Measurements from ENCODE around the gene THBS2.

Gene THBS2

GRCh38 chr6:169169375-169169774 lies 84.3 kb downstream of the THBS2 start (continued):
- TF ChIP-seq TSHZ2 (CRISPR knock-in tag; IDR thresholded peaks at IDR 0.05): no peak
- TF ChIP-seq SNAI2 (CRISPR knock-in tag; IDR thresholded peaks at IDR 0.05): no peak

GRCh38 chr6:169168706-169169105 lies 84.9 kb downstream of the THBS2 start:
- peak; percentile 47 for ATAC-seq

GRCh38 chr6:169168302-169168630 lies 85.4 kb downstream of the THBS2 start:
- ATAC-seq: peak; percentile 67
- TF ChIP-seq OSR1 (CRISPR knock-in tag; IDR thresholded peaks at IDR 0.05) (no peak), GLIS3 (CRISPR knock-in tag; IDR thresholded peaks at IDR 0.05) (no peak), ESRRG (CRISPR knock-in tag; IDR thresholded peaks at IDR 0.05) (no peak), ZFP3 (CRISPR knock-in tag; IDR thresholded peaks at IDR 0.05) (no peak), CSRNP3 (CRISPR knock-in tag; IDR thresholded peaks at IDR 0.05) (no peak), ZNF565 (CRISPR knock-in tag; conservative IDR thresholded peaks at IDR 0.05; ENCODE audit: low read depth) (no peak), ZNF70 (CRISPR knock-in tag; IDR thresholded peaks at IDR 0.05) (no peak), SNAI2 (CRISPR knock-in tag; IDR thresholded peaks at IDR 0.05) (no peak), TSHZ2 (CRISPR knock-in tag; IDR thresholded peaks at IDR 0.05) (no peak), PATZ1 (CRISPR knock-in tag; IDR thresholded peaks at IDR 0.05; ENCODE audit: borderline replicate concordance) (no peak), BACH2 (CRISPR knock-in tag; IDR thresholded peaks at IDR 0.05; ENCODE audit: borderline replicate concordance) (no peak), ZC3H10 (CRISPR knock-in tag; IDR thresholded peaks at IDR 0.05) (no peak), ISL1 (CRISPR knock-in tag; IDR thresholded peaks at IDR 0.05) (no peak)

More at GRCh38 chr6:169168706-169169105, 84.9 kb downstream of the THBS2 start:
- TF ChIP-seq ZFP30 (CRISPR knock-in tag; IDR thresholded peaks at IDR 0.05) (no peak), POU6F1 (CRISPR knock-in tag; IDR thresholded peaks at IDR 0.05; ENCODE audit: borderline replicate concordance, low read depth) (no peak), ESRRG (CRISPR knock-in tag; IDR thresholded peaks at IDR 0.05) (no peak), ZNF70 (CRISPR knock-in tag; IDR thresholded peaks at IDR 0.05) (no peak), ZC3H10 (CRISPR knock-in tag; IDR thresholded peaks at IDR 0.05) (no peak), ARNTL (CRISPR knock-in tag; IDR thresholded peaks at IDR 0.05; ENCODE audit: borderline replicate concordance, low read depth) (no peak), SNAI2 (CRISPR knock-in tag; IDR thresholded peaks at IDR 0.05) (no peak), ISL1 (CRISPR knock-in tag; IDR thresholded peaks at IDR 0.05) (no peak), RARB (CRISPR knock-in tag; IDR thresholded peaks at IDR 0.05) (no peak)
